GM21576 (cell line): ENCODE results near the gene NOD1.
"Not testable (repeated sequence)": the region's sequence is repeated elsewhere in the genome, so short reads cannot be mapped to it uniquely, and the experiment has no call there.

ENCODE experiments used
- ATAC-seq: cut with Tn5 transposase; IDR thresholded peaks from one replicate; pipeline ENCODE4 v1.9.1; 2021; ENCODE audit warnings: mild to moderate bottlenecking, moderate library complexity; ENCODE audit not compliant: unreplicated experiment

The NOD1 gene

GRCh38 chr7:30478349-30479201 lies at the start of gene NOD1:
Gene NOD1, minus strand, starts transcription at chr7:30478784. Its CDS starts 21,863 bp downstream, at chr7:30456921.
- peak; percentile 85 for ATAC-seq

GRCh38 chr7:30527297-30527696 lies 48.7 kb upstream of the NOD1 start:
- ATAC-seq: not testable (repeated sequence)

GRCh38 chr7:30526163-30526562 lies 47.6 kb upstream of the NOD1 start:
- ATAC-seq: no peak

GRCh38 chr7:30525429-30525828 lies 46.8 kb upstream of the NOD1 start:
- no peak for ATAC-seq

GRCh38 chr7:30524545-30524944 lies 46.0 kb upstream of the NOD1 start:
- ATAC-seq: no peak

- no peak for ATAC-seq
Measured at GRCh38 chr7:30523466-30523865, 44.9 kb upstream of the NOD1 start.

- no peak for ATAC-seq
Measured at GRCh38 chr7:30522159-30522558, 43.6 kb upstream of the NOD1 start.

- no peak for ATAC-seq
Measured at GRCh38 chr7:30521532-30521931, 42.9 kb upstream of the NOD1 start.

GRCh38 chr7:30519122-30519521 lies 40.5 kb upstream of the NOD1 start:
- no peak for ATAC-seq

GRCh38 chr7:30515761-30516160 lies 37.2 kb upstream of the NOD1 start:
- no peak for ATAC-seq

GRCh38 chr7:30514776-30515175 lies 36.2 kb upstream of the NOD1 start:
- ATAC-seq: no peak

GRCh38 chr7:30514177-30514576 lies 35.6 kb upstream of the NOD1 start:
- no peak for ATAC-seq

GRCh38 chr7:30513762-30514161 lies 35.2 kb upstream of the NOD1 start:
- no peak for ATAC-seq

GRCh38 chr7:30511973-30512662 lies 33.5 kb upstream of the NOD1 start:
- no peak for ATAC-seq

- ATAC-seq: no peak
Measured at GRCh38 chr7:30511494-30511893, 32.9 kb upstream of the NOD1 start.

- ATAC-seq: no peak
Measured at GRCh38 chr7:30510124-30511075, 31.8 kb upstream of the NOD1 start.

GRCh38 chr7:30509171-30509857 lies 30.7 kb upstream of the NOD1 start:
- ATAC-seq: not testable (repeated sequence)

GRCh38 chr7:30507346-30507900 lies 28.8 kb upstream of the NOD1 start:
- ATAC-seq: not testable (repeated sequence)

- ATAC-seq: no peak
Measured at GRCh38 chr7:30505174-30505697, 26.7 kb upstream of the NOD1 start.
